GM19455 (cell line): ENCODE measurements around the gene COL13A1.

Experiments
- ATAC-seq: cut with Tn5 transposase; IDR thresholded peaks from one replicate; pipeline ENCODE4 v1.9.1; 2021; ENCODE audit not compliant: unreplicated experiment

Gene COL13A1

DNA sequence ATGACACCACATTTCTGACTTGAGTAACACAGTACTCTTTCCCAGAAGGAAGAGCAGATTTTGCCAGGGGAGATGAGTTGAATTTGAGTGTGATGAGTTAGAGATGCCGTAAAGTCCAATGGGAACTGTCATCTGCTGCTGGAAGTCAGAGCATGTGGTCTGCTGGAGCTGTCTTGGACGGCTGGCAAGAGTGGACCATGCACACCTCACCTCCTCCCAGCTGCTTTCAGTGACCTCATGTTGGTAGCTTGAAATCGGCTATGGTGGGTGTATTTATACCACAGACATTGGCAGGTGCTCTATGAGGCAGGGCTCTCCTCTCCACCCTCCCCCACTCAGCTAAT, 82.3 kb downstream of the COL13A1 start:
- ATAC-seq: no peak

DNA sequence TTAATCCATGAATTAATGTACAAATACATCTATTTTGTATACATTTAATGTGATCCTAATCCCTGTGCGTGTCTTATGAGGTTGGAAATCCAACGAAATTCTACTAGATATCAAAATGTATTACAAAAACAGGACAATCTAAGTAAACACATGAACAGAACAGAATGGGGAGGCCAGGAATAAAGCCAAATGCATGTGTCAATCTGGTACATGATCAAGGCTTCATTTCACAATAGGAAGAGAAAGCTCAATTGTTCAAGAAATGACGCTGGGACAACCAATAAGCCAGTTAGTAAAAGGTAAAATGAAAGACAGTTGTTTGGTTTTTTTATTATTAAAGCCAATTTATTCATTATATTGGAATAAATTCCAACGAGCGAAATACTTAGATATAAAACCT, 83.0 kb downstream of the COL13A1 start:
- no peak for ATAC-seq

DNA sequence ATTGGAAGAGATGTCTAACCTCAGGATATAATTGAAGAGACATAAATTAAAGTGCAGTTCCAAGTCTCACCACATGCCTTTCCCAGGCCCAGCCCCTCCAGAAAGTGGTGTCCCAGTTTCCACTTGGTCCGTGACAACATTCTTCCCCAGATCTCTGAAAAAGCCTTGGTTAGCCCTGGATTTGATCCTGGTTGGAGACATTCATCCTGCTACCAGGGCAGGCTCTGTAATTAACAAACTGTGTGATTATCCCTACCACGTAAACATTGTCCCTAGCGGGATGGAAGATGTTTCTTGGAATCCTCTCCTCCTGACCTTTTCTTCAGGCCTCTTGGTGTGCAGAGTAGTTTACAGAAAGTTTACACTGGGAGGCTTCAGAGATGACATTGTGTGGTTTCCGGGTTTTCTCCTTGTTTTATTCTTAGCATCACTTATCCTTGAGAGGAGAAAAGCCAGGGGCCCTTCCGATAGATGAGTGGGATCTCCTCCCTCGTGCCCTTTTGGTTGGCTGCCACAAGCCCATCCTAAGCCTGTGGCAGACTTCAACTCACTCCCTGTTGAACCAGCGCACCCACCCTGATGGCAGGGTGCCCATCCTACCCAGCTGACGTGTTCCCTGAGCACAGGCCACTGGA, 83.8 kb downstream of the COL13A1 start:
- no peak for ATAC-seq

DNA sequence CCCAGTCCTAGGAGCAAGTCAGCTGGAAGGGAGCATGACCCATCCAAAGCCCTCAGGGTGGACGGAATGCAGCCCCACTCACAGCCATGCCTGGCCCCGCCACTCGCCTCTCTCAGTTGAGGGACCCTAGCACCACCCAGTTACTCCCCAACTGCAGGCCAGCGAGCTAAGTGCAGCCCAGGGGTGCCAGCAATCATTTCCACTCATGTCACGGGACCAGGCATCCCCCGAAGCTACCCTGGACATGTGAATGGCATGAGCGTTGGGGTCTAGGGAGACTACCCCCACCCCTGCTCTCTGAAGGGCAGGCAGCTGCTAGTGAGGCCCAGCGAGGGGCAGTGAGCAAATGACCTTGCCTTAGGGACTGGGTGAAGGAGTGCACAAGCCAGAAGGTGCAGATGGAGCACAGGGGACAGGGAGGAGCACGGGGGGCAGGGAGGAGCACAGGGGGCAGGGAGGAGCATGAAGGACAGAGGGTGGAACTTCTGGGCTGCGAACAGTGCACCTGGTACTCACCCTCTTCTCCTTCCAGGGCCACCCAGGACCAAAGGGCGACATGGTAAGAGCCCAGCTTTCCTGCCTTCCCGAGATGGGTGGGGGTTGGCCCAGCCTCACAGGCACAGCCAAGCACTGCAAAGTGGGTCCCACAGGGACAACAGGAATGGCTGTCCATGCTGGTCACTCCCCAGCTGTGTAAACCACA, 87.3 kb downstream of the COL13A1 start:
- ATAC-seq: no peak

DNA sequence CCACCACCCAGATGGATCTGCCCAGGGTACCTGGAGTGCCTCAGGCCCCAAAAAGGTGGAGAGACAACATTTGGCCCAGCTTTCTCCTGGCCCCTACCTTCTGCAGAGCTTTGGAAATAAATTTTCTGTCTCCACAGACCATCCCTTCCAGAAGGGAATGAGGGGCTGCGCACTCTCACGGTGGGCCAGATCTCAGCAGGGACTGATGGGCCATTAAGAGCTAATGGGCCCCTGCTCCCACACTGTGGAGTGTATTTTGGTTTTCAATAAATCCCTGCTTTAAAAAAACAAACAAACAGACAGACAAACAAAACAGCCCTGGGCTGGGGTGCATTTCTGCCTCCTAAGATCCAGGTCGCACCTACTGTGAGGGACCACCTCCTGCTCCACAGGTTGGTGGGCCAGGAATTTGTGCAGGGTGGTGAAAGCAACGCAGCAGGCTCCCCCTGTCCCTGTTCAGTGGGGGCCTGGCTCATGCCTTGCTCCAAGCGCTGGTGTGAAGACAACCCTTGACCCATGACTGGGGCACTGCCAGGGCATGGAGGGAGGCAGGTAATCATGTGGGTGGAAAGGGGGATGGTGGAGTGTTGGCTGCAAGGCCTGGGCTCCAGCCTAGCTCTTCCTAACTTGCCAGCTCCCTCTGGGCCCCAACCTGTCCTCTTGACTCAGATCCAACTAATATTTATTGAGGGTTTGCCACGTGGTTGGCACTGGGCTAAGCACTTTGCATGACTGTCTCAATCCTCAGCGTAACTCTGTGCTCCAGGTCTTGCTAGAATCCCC, 88.5 kb downstream of the COL13A1 start:
- no peak for ATAC-seq

DNA sequence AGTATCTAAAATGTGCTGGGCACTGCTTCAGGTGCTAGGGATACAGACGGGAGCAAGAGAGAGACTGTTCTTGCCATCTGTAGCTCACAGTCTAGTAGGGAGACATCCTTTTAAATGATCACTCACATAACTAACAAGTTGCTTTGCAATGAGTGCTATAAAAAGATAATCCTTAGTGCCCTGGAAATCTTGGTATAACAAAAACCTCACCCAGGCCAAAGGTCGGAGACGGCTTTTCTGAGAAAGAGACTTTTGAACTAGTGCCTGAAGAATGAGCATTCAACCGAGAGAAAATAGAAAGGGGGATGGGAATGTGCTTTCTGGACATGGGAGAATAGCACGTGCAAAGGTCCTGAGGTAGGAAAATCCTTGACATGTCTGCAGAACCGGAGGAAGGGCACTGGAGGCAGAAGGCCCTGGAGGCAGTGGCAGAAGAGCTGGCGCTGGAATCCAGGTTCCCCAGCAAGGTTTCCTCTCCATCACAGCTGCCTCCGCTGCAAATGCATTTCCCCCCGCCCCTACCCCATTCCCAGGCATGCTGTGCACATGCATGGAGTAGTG, 89.4 kb downstream of the COL13A1 start:
- no peak for ATAC-seq

DNA sequence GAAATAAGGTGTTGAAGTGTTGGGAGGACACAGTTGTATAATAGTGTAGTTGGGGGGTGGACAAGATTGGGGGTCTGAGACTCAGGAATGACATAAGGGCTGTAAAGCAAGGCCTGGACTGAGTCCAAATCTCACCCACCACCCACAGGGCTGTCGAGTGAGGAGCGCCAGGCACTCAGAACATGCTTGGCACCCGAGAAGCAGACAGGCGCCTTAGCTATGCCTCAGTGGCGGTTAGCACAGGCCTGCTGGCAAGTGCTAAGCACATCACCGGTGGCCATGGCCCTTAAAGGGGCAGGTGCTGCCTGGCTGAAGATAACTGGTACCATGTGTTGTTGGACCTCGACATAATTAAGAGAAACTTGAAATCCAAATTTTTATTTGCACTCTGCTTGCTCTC, 90.7 kb downstream of the COL13A1 start:
- ATAC-seq: no peak

DNA sequence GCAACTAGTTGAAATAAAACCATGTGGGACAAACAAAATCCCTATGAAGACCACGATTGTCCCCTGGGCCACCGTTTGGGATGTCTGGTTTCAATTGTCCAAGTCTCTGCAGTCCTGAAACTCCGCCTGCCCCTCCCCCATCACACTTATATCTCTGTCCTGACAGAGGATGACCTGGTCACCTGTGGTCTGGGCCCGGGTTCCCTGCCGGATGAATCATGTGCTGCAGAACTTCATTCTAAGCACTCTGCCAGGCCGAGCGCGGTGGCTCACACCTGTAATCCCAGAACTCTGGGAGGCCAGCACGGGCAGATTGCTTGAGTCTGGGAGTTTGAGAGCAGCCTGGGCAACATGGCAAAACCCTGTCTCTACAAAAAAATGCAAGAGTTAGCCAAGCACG, 91.1 kb downstream of the COL13A1 start:
- no peak for ATAC-seq

DNA sequence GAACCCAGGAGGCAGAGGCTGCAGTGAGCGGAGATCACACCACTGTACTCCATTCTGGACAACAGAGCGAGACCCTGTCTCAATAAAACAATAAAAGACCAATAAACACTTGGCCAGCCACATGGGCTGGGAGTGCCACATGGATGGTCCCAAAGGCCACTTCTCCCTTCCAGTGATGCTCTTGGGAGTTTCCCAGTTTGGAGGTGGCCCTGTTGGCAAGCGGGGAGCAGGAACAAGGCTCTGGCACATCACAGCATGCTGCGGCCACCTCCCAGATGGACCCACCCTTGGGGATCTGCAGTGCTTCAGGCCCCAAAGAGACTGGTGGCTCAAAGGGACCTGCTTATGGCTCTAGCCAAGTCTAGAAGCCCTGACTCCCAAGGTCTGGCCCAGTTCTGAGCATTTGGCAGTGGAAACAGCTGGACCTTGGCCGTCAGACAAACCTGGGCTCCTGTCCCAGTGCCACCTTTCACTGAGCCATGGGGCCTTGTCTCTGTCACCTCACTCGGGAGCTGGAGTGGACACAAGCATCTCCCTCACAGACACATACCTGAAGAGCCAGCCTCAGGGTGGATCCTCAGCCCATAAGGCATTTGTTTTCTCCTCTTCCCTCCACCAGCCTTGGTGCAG, 91.7 kb downstream of the COL13A1 start:
- ATAC-seq: no peak

DNA sequence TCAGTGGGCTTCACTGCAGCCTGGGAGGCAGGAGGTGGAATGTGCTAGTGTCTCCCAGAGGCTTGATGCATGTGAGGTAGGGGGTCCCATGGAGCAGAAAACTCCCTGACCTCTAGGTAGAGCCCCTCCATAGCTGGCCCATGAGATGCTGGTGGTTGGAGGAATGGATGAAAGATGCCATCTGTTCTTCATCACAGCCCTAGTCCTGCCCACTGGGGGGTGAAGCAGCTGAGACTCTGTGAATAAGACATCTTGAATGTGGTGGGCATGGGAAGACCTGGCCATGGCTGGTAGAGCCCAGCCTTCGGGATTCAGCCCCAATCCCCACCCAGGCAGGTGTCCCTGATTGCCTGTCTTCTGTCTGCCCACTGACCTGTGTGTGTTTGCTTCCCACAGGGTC, 92.5 kb downstream of the COL13A1 start:
- no peak for ATAC-seq

DNA sequence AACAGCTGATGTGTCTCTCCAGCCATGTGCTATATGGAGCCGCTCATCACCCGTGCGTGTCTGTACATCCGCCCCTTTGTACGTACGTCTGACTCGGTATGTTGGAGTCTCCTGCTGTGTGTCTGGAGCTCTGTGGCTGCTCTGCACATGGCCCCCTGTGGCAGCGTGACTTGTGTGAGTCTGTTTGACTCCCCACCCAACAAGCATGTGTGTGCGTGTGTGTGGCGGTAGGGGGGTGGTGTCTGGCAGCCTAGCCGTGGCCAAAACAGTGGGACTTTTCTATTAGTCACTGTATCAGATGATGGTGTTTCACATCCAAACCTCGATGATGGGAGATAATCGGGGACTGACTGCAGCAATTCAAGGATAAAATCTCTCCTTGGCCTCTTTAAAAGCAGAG, 94.1 kb downstream of the COL13A1 start:
- no peak for ATAC-seq

DNA sequence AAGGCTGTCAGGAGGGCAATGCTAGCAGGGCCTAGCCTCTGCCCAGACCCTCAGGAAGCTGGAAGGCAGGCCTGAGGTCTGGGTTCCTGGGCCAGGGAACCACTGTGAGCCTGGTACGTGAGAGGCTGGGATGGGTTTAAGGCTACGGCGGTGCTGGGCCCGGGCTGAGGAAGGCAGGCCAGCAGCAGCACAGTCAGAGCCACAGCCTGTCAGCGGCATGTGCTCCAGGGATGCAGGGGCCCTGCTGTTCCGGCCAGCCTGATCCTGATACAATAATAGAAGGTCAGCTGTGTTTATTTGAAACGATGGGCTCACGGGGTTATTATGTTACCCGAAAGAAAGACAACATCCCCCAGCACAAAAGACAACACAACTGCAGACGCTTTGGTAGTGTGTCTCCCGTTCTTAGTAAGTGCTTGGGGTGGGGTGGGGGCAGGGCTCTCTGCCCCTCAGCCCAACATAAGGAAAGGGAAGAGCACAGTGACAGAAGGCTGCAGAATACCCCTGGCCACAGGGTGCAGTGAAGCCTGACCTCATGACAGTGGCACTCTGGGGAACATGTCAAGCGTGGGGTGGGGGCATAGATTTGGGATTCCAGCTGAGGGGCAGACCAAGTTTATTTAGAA, 95.0 kb downstream of the COL13A1 start:
- no peak for ATAC-seq

DNA sequence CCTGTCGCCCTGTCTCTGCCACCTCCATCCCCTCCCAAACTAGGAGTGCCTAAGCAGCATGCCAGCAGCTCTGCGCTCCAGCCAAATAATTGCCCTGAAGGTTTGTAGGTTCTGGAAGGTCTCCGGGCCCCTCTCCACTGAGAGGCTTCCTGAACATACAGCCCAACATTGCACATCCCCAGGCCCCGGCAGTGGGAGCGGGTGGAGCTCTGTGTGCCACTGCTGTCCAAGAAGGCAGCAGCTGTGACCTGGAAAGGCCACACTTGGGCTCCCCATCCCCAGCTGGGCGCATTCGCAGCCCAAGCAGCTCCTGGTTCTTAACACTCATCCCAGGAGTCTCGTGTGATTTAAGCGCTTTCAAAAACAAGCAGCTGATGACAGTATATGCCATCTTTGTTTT, 95.7 kb downstream of the COL13A1 start:
- no peak for ATAC-seq

DNA sequence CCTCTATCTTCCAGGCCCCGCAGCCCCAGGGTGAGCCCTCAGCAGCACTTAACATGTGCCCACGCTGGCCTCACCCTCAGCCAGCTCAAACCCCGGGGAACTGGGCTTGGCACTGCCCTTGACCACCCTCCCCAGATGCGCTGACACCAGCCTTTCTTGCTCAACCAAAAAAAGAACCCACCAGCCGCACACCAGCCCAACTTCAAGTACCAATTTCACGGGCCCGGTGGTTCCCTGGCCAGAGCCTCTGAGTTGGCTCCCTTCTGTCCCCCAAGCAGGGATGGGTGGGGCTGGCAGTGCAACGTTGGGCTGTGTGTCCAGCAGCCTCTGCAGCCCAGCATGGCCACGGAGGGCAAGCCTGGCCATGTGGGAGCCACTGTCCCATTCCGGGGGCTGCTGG, 96.3 kb downstream of the COL13A1 start:
- no peak for ATAC-seq

DNA sequence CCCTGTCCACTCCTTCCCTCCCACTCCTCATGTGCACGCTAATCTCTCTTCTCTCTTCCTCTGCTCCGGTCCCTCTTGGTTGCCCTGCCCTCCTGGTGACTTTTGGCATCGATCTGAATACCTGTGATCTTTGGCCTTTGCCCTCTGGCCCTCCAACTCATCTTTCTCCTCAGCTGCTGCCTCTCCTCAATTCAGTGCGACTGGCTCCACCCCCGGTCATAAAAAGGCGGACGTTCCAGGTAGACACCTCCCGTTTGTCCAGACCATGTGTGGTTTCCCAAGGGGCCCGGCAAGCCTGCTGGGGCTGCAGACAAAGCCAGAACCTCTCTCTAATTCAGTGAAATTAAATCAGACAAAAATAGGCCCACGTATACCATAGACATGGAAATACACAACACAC, 96.8 kb downstream of the COL13A1 start:
- no peak for ATAC-seq

DNA sequence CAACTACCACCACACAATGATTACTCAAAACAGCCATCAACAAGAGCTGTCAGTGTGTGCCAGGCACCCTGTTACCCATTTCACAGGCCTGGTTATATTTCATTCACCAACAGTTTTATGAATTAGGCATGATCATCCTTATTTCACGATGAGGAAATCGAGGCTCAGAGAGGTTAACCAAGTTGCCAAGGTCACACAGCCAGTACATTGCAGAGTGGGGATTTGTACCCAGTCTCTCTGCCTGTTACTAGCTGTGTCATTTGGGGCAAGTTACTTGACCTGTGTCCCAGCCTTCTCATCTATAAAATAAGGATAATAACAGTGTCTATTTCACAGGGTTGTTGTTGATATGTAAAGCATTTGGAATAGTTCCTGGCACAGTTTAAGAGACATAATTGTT, 97.2 kb downstream of the COL13A1 start:
- no peak for ATAC-seq

DNA sequence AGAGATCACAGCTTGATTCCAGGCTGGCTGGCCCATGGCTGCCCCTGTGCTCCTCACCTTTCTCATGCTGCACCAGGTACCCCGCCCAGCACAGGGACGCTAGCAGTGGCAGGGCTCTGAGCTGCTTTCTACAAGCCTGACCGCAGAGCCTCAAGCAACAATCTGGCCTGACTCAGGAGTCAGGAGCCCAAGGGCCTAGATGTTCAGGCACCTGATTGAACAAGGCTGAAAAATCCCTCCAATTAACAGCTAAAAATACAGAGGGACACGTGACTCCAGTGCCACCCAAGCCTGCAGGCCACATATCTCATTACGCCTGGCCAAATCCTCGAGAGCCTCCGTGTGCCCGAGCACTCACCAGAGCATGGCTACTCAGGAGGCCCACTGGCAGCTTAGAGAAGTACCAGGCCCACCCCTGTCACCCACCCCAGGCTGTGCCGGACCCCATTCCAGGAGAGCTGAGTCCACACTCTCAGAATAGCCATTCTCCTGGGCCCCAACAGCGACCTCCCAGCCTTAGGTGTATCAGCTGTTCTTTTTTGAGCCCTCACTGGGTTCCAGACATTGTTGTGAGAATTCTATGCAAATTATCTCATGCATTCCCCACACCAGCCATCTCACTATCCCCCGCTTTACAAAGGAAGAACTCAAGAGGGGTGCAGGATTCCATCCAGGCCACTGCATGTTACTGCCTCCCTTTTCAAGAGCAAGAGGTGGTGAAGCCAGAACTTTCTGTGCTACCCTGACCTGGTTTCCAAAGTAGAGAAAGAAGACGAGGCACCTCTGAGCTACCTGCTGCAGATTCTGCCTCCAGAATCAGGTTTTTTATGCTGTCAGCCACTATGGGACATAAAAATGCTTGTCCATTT, 98.3 kb downstream of the COL13A1 start:
- no peak for ATAC-seq

DNA sequence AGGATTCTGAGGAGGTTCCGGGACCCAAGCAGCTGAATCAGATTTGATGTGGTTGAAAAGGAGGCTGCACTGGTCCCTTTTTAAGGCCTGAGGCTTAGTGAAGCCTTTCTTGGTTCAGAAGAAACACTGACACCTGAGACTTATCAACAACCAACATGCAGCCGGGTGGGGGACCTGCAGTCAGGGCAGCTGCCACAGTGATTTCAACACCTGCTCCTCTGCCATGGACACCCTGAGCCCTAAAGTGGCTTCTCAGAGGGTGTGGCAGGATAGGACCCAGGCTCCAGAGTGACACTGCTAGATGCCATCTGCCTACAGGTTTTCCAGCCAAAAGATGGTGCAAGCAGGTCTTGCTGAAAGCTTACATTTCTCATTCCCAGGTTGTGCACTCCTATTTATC, 99.3 kb downstream of the COL13A1 start:
- no peak for ATAC-seq

DNA sequence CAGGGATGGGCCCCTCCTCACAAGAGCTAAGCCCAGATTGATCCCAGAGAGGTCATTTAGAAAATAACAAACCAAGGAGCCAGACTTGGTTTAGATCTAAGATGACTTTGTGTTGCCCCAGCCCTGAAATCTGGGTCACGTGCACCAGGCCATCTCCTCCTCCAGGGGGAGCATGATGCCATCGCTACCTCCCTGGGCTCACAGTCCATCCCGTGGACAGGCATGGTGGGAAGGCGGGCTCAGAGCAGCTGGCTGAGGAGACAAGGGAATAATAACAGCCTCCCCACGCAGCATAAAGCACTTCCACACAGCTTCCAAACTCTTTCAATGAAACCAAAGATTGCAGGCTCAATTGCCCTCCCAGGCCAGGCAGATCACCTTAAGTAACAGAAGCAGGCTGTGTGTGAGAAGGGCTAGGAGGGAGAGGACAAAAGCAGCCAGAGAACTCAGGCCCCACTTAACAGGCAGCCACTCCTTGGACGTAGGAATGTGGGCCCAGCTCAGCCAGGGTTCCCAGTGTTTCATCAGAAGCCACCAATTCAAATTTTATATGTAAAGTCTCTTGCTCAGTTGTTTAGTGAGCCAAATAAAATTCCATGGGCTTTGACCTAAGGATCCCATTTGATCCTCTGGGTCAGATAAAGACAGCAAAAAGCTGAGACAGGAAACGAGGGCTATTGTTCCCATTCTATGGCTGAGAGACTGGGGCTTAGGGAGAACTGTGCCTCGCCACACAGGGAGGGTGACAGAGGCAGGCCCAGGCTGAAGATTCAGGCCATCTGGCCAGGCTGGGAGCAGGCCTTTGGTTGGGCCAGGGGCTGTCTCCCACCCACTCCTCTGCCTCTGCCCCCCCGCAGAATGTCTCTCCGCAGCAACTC, 100.2 kb downstream of the COL13A1 start:
- ATAC-seq: no peak
